ENCODE measurements around the gene SLC16A10.

GRCh38 chr6:111200350-111201243 is 113.3 kb downstream of the SLC16A10 start:
- TF ChIP-seq CTCF (IDR thresholded peaks at IDR 0.05) (no peak), EZH2phosphoT487 (IDR thresholded peaks at IDR 0.05) (no peak), EZH2 (IDR thresholded peaks at IDR 0.05) (no peak)
